BJ (cell line): ENCODE measurements around the gene TRPC3. TPM values are rescaled to one million over a fixed set of nuclear protein-coding genes. Genes with fewer than 3 reads are reported as not detected.

ENCODE experiments used
- CTCF ChIA-PET: fragments of 350-600 bp; formaldehyde crosslinking; extraction: SDS; loops from one replicate; lab custom pipeline; 2021; ENCODE audit warnings: antibody characterized with exemption, inconsistent platforms; lab: Yijun Ruan, JAX
- POLR2A ChIA-PET: fragments of 300-600 bp; sonication (Branson Sonifier 250); formaldehyde crosslinking; extraction: SDS; loops from one replicate; lab custom pipeline; 2021; ENCODE audit warnings: antibody characterized with exemption; lab: Charles Lee
- DNase-seq: peaks from one replicate; pipeline ENCODE4 v3.0.0-alpha.2; 2011; ENCODE audit warnings: low read depth
- H3K27me3 ChIP-seq: 2 replicates; pipeline ENCODE4 v1.6.0; 2011; ENCODE audit warnings: low read length; ENCODE audit not compliant: control insufficient read depth, insufficient read depth
- H3K36me3 ChIP-seq: 2 replicates; pipeline ENCODE4 v1.5.1; 2011; ENCODE audit warnings: low read length; ENCODE audit not compliant: control insufficient read depth, insufficient read depth
- H3K4me3 ChIP-seq: 2 replicates; pipeline ENCODE4 v1.5.1; 2011; ENCODE audit warnings: low read depth, mild to moderate bottlenecking, control low read depth, low read length
- polyA plus RNA-seq: library from polyadenylated mRNA; depleted of rRNA; stranded (reverse); fragments of >200 nt; gene quantifications from 2 replicates; pipeline ENCODE4 v1.2.3, GENCODE V29; 2011; rRNA removed
- TF ChIP-seq, protein P1 (sequence below): IDR thresholded peaks from 2 replicates; pipeline ENCODE4 v1.5.1; 2011; ENCODE audit warnings: low read depth, mild to moderate bottlenecking, control low read depth, inconsistent platforms, low read length, moderate library complexity; ENCODE audit not compliant: insufficient read depth

Gene TRPC3
- polyA plus RNA-seq, 1 experiment = 0.43 TPM

DNA sequence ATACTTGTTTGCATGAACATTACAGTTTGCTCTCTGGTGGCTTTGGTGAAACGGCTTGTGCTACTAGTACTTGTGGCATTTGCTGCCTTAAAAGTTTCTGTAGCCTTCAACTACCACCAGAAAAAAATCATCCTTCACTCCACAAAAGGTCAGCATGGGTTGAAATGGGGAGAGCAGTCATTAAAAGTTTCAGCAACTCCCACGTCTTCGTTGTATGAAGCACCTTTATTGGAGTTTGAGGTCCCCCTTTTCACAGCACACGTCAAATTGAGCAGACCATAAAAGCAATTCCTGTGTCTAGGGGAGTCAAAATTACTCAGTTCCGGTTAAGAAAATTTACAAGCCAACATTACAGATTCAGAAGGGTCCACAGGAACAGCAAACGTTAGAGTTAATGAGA, 105.2 kb downstream of the TRPC3 start:
- no peaks in the 10 kb centered on the region for H3K27me3 ChIP-seq
- TF ChIP-seq, protein P1, sequence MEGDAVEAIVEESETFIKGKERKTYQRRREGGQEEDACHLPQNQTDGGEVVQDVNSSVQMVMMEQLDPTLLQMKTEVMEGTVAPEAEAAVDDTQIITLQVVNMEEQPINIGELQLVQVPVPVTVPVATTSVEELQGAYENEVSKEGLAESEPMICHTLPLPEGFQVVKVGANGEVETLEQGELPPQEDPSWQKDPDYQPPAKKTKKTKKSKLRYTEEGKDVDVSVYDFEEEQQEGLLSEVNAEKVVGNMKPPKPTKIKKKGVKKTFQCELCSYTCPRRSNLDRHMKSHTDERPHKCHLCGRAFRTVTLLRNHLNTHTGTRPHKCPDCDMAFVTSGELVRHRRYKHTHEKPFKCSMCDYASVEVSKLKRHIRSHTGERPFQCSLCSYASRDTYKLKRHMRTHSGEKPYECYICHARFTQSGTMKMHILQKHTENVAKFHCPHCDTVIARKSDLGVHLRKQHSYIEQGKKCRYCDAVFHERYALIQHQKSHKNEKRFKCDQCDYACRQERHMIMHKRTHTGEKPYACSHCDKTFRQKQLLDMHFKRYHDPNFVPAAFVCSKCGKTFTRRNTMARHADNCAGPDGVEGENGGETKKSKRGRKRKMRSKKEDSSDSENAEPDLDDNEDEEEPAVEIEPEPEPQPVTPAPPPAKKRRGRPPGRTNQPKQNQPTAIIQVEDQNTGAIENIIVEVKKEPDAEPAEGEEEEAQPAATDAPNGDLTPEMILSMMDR = no peak
- ChIA-PET CTCF (no interaction called here), POLR2A (no interaction called here)
- no peak overlapping the region for H3K4me3 ChIP-seq
- DNase-seq = no peak
- H3K36me3 ChIP-seq = peaks cover 3% of the 10 kb centered on the region

DNA sequence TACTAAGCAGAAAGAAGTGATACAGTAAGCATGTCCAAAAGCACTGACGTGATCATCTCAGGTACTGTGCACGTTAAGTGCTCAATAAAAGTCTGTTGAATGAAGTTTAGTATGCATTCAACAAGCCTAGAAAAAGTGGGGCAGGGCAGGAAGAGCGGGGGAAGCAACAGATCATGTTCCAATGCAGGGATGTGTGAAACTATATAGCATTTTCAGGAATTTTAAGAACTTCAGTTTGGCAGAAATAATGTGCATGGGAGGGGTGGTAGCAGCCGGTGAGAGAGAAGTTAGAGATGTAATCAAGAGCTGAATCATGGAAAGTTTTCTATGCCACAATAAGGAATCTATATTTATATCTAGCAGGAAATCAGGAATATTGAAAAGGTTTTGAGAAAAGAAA, 109.0 kb downstream of the TRPC3 start:
- TF ChIP-seq, protein P1 = no peak
- POLR2A ChIA-PET = no interaction called here
- no peaks in the 10 kb centered on the region; the same call in 1 of the 2 replicates for H3K36me3 ChIP-seq

DNA sequence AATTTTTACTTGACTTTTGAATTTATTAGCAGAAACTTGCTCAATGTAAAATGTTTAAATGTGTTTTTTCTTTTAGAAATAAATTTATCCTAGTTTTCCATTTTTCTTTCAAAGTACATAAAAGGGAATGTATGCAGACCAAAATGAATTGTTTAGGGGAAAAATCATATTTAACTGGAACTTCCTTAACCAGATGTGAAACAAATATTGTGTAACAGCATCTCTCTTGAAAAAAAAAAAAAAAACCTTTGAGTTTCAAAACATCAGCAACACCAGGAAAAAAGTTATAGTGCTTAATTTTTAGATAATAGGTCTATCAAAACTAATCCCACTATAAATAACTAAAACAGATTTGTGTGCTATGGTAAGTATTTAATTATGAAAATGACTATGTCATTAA, 113.7 kb downstream of the TRPC3 start:
- Histone ChIP-seq H3K4me3 (no peak overlapping the region), H3K27me3 (no peaks in the 10 kb centered on the region), H3K36me3 (no peaks in the 10 kb centered on the region; the same call in 1 of the 2 replicates)
- DNase-seq = no peak
- ChIA-PET CTCF (no interaction called here), POLR2A (no interaction called here)
- TF ChIP-seq, protein P1 = no peak

More for the DNA sequence above, 109.0 kb downstream of the TRPC3 start:
- CTCF ChIA-PET = no interaction called here
- DNase-seq = no peak
- Histone ChIP-seq H3K27me3 (no peaks in the 10 kb centered on the region), H3K4me3 (no peak overlapping the region)

DNA sequence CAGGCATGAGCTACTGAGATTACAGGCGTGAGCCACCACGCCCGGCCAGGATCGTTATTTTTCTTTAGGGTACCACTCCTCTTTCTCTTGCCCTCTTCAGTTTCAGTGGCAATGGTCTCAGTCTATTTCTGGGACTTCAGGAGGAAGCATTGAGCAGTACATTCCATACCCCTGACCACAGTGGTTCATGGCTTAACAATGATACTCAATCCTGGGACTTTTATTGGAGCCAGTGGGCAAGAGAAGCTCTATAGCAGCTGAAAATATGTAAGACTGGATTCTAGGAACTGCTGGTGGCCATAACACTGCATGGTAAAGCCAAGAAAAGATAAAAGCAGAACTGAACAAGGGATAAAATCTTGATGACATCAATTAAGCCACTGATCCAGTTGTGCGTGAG, 122.3 kb downstream of the TRPC3 start:
- no peak for DNase-seq
- ChIA-PET POLR2A (no interaction called here), CTCF (interaction anchor here (0.6 kb wide), 1 partner anchor 11 kb away, joined by 3 read pairs; no protein-coding TSS in a partner anchor)
- H3K4me3 ChIP-seq = no peak overlapping the region
- peaks cover 1% of the 10 kb centered on the region; the same call in 1 of the 2 replicates for H3K36me3 ChIP-seq
- H3K27me3 ChIP-seq = no peaks in the 10 kb centered on the region
- TF ChIP-seq, protein P1 = no peak

Other genes with a start within 250 kb of the TRPC3 start
- 0.27 and 0.47 TPM in 2 replicates for gene SMIM43, start 186.9 kb downstream of the TRPC3 start, polyA plus RNA-seq
- 14.3 and 21.8 TPM in 2 replicates for gene EXOSC9, start 150.7 kb downstream of the TRPC3 start, polyA plus RNA-seq
- 26.8 and 39.7 TPM in 2 replicates for gene CCNA2, start 128.2 kb downstream of the TRPC3 start, polyA plus RNA-seq
- 15.0 and 19.6 TPM in 2 replicates for gene BBS7, start 81.6 kb downstream of the TRPC3 start, polyA plus RNA-seq
- 22.9 and 44.5 TPM in 2 replicates for gene BLTP1, start 200.3 kb upstream of the TRPC3 start, polyA plus RNA-seq